Gastroesophageal sphincter (tissue), 3 donors: ENCODE results near the gene MGLL.

ENCODE experiments used
- POLR2A ChIP-seq, 2 donors: fragments of 450-650 bp; IDR thresholded peaks; one replicate each; pipeline ENCODE4 v1.6.1; 2017; ENCODE audit warnings: antibody characterized with exemption in 2 of 2, mild to moderate bottlenecking in 2 of 2, moderate library complexity in 1 of 2
- TF ChIP-seq, protein P1 (sequence below), 4 experiments: fragments of 200-600 bp in 2 of 4; fragments of 450-650 bp in 2 of 4; sonication (generic) in 1 of 4; IDR thresholded peaks; one replicate each; pipeline ENCODE4 v1.5.1; 2017 to 2019; ENCODE audit warnings: antibody characterized with exemption in 4 of 4, mild to moderate bottlenecking in 2 of 4, moderate library complexity in 2 of 4

GRCh38 chr3:127726894-127727293 is 95.4 kb downstream of the MGLL start:
- TF ChIP-seq, protein P1, sequence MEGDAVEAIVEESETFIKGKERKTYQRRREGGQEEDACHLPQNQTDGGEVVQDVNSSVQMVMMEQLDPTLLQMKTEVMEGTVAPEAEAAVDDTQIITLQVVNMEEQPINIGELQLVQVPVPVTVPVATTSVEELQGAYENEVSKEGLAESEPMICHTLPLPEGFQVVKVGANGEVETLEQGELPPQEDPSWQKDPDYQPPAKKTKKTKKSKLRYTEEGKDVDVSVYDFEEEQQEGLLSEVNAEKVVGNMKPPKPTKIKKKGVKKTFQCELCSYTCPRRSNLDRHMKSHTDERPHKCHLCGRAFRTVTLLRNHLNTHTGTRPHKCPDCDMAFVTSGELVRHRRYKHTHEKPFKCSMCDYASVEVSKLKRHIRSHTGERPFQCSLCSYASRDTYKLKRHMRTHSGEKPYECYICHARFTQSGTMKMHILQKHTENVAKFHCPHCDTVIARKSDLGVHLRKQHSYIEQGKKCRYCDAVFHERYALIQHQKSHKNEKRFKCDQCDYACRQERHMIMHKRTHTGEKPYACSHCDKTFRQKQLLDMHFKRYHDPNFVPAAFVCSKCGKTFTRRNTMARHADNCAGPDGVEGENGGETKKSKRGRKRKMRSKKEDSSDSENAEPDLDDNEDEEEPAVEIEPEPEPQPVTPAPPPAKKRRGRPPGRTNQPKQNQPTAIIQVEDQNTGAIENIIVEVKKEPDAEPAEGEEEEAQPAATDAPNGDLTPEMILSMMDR (IDR thresholded peaks at IDR 0.05): no peak
- no peak for TF ChIP-seq POLR2A (IDR thresholded peaks at IDR 0.05)
